Stimulated activated naive CD8-positive, alpha-beta T cell treated with anti-CD3 and anti-CD28 coated beads, Interleukin-15, Interleukin-2, amounts not matched to agents 100 ng/mL and 50 ng/mL, for 24 hours (primary cell): Measurements from ENCODE around the gene ARRDC5.
"Not testable (repeated sequence)": the region's sequence is repeated elsewhere in the genome, so short reads cannot be mapped to it uniquely, and the experiment has no call there.

Experiments used
- H3K27ac Mint-ChIP-seq: one replicate; pipeline ENCODE4 v1.8.0; 2021; ENCODE audit warnings: mild to moderate bottlenecking, mixed read lengths
- H3K27me3 Mint-ChIP-seq: one replicate; pipeline ENCODE4 v1.8.0; 2021; ENCODE audit warnings: mixed read lengths
- H3K36me3 Mint-ChIP-seq: one replicate; pipeline ENCODE4 v1.8.0; 2021; ENCODE audit warnings: low read depth, mixed read lengths
- H3K4me1 Mint-ChIP-seq: one replicate; pipeline ENCODE4 v1.8.0; 2021; ENCODE audit warnings: low read depth, mixed read lengths
- H3K4me3 Mint-ChIP-seq: one replicate; pipeline ENCODE4 v1.8.0; 2021; ENCODE audit warnings: mild to moderate bottlenecking, mixed read lengths
- H3K9me3 Mint-ChIP-seq: one replicate; pipeline ENCODE4 v1.8.0; 2021; ENCODE audit warnings: mixed read lengths

ARRDC5 gene

GRCh38 chr19:4896372-4896771 is 6.3 kb downstream of the ARRDC5 start:
- H3K36me3 Mint-ChIP-seq = no peaks in the 10 kb centered on the region
- no peaks in the 10 kb centered on the region for H3K27me3 Mint-ChIP-seq
- H3K27ac Mint-ChIP-seq = peak overlapping the region; percentile 49
- H3K9me3 Mint-ChIP-seq = no peaks in the 10 kb centered on the region
- H3K4me3 Mint-ChIP-seq = no peak overlapping the region
- H3K4me1 Mint-ChIP-seq = peaks cover 8% of the 10 kb centered on the region

GRCh38 chr19:4892962-4893361 is 9.7 kb downstream of the ARRDC5 start:
- not testable (repeated sequence) for H3K27ac Mint-ChIP-seq, H3K27me3 Mint-ChIP-seq, H3K4me1 Mint-ChIP-seq, H3K4me3 Mint-ChIP-seq, H3K36me3 Mint-ChIP-seq, H3K9me3 Mint-ChIP-seq

GRCh38 chr19:4891066-4891465 is 11.6 kb downstream of the ARRDC5 start:
- no peaks in the 10 kb centered on the region for H3K9me3 Mint-ChIP-seq
- no peak overlapping the region for H3K27ac Mint-ChIP-seq
- H3K4me1 Mint-ChIP-seq = peaks cover 4% of the 10 kb centered on the region
- no peaks in the 10 kb centered on the region for H3K36me3 Mint-ChIP-seq
- no peaks in the 10 kb centered on the region for H3K27me3 Mint-ChIP-seq
- H3K4me3 Mint-ChIP-seq = no peak overlapping the region

DNA sequence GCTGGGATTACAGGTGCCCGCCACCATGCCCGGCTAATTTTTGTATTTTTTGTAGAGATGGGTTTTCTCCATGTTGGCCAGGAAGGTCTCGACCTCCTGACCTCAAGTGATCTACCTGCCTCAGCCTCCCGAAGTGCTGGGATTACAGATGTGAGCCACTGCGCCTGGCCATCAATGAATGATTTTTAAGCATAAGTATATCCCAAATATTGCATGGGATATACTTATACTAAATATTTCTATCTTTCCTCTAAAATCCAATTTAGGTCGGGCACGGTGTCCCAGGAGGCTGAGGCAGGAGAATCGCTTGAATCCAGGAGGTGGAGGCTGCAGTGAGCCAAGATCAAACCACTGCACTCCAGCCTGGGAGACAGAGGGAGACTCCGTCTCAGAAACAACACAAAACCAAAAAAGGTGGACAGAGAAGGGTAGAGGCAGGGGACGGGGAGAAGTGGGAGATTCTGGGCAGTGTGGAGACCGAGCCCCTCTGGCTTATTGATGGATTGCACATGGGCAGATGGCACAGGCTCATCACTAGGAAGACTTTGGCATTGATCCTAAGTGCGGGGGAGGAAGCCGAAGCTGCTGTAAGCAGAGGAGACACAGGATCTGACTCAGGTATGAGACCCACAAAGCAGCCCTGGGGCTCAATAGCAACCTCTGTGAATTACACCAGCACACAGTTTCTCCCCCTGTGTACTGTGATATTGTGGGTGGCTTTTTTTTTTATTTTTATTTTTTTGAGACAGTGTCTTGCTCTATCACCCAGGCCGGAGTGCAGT is 13.5 kb downstream of the ARRDC5 start:
- H3K27me3 Mint-ChIP-seq = no peaks in the 10 kb centered on the region
- H3K36me3 Mint-ChIP-seq = no peaks in the 10 kb centered on the region
- H3K4me3 Mint-ChIP-seq = no peak overlapping the region
- H3K27ac Mint-ChIP-seq = no peak overlapping the region
- H3K9me3 Mint-ChIP-seq = no peaks in the 10 kb centered on the region
- no peaks in the 10 kb centered on the region for H3K4me1 Mint-ChIP-seq

DNA sequence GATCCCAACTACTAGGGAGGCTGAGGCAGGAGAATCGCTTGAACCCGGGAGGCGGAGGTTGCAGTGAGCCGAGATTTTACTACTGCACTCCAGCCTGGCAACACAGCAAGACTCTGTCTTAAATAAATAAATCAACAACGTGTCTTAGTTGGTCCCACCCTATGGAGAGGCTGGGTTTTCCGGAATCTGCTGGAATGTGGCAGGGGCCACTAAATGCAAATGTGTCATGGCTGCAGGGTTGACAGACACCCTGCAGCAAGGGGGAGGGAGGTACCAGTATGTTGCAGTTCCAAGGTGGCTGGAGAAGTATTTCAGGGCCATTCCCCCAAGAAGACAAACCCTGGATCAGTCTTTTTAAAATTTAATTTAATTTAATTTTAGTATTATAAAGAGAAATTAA is 14.9 kb downstream of the ARRDC5 start:
- H3K36me3 Mint-ChIP-seq, H3K4me1 Mint-ChIP-seq, H3K27ac Mint-ChIP-seq, H3K4me3 Mint-ChIP-seq, H3K27me3 Mint-ChIP-seq, H3K9me3 Mint-ChIP-seq: not testable (repeated sequence)

GRCh38 chr19:4884993-4885392 is 17.7 kb downstream of the ARRDC5 start:
- H3K27me3 Mint-ChIP-seq, H3K27ac Mint-ChIP-seq, H3K4me1 Mint-ChIP-seq, H3K4me3 Mint-ChIP-seq, H3K9me3 Mint-ChIP-seq, H3K36me3 Mint-ChIP-seq: not testable (repeated sequence)

DNA sequence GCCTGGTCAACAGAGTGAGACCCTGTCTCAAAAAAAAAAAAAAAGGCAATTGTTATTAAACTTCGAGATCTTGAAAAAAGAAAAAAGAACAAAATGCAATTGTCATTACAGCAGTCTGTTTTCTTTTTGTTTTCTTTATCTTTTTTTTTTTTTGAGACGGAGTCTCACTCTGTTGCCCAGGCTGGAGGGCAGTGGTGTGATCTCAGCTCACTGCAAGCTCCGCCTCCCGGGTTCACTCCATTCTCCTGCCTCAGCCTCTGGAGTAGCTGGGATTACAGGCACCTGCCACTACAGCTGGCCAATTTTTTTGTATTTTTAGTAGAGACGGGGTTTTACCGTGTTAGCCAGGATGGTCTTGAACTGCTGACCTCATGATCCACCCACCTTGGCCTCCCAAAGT is 19.8 kb downstream of the ARRDC5 start:
- peaks cover 12% of the 10 kb centered on the region for H3K4me1 Mint-ChIP-seq

GRCh38 chr19:4879041-4879440 is 23.7 kb downstream of the ARRDC5 start:
- Mint-ChIP-seq H3K4me1 (peaks cover 12% of the 10 kb centered on the region), H3K27ac (peak overlapping the region; percentile 31), H3K4me3 (no peak overlapping the region), H3K36me3 (no peaks in the 10 kb centered on the region), H3K27me3 (no peaks in the 10 kb centered on the region), H3K9me3 (no peaks in the 10 kb centered on the region)

More for the DNA sequence above, 19.8 kb downstream of the ARRDC5 start:
- not testable (repeated sequence) for H3K27me3 Mint-ChIP-seq, H3K27ac Mint-ChIP-seq, H3K36me3 Mint-ChIP-seq, H3K9me3 Mint-ChIP-seq, H3K4me3 Mint-ChIP-seq

GRCh38 chr19:4878491-4878968 is 24.2 kb downstream of the ARRDC5 start:
- Mint-ChIP-seq H3K36me3 (no peaks in the 10 kb centered on the region), H3K27ac (peak overlapping the region; percentile 31), H3K27me3 (no peaks in the 10 kb centered on the region), H3K4me1 (peaks cover 12% of the 10 kb centered on the region), H3K4me3 (peak overlapping the region; percentile 17), H3K9me3 (no peaks in the 10 kb centered on the region)

DNA sequence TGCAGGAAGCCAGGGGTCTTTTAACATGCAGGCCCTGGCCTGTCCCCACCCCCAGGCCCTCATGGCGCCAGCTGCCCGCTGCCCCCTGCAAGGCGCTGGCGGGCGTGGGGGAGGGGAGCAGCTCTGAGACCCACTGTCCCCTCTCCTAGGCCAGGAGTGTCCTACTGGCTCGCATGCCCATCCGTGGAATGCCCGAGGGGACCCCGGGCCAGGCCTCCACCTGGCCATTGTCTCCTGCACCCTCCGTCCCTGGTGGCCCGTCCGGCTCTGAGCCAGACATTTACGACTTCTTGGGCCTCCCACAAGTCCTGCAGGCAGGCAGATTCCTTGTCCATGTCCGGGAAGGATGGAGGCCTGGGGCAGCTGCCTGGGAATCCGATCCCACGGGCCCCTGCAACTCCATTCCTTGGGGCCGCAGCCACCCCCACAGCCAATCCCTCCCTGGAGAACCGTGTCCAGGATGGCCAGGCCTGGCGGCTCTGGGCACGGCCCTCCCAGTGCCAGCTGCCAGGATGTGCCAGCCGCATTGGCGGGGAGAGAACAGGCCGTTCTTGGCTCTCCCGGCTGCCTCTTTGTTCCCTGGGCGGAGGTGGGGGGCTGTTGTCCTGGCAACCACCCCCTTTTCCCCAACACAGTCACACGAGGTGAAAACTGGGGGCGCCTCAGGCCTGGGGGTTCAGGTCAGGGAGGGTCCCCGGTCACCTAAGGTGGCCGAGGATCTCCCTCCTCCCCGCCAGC is 24.8 kb downstream of the ARRDC5 start:
- H3K4me1 Mint-ChIP-seq = peaks cover 12% of the 10 kb centered on the region
- no peaks in the 10 kb centered on the region for H3K36me3 Mint-ChIP-seq
- H3K9me3 Mint-ChIP-seq = no peaks in the 10 kb centered on the region
- H3K4me3 Mint-ChIP-seq = no peak overlapping the region
- H3K27me3 Mint-ChIP-seq = no peaks in the 10 kb centered on the region
- H3K27ac Mint-ChIP-seq = no peak overlapping the region

- H3K27ac Mint-ChIP-seq = no peak overlapping the region
- peaks cover 18% of the 10 kb centered on the region for H3K4me1 Mint-ChIP-seq
Measured at GRCh38 chr19:4873930-4874329, 28.8 kb downstream of the ARRDC5 start.

GRCh38 chr19:4871711-4872110 is 31.0 kb downstream of the ARRDC5 start:
- Mint-ChIP-seq H3K4me1 (peaks cover 22% of the 10 kb centered on the region), H3K27me3 (no peaks in the 10 kb centered on the region), H3K4me3 (no peak overlapping the region), H3K36me3 (no peaks in the 10 kb centered on the region), H3K9me3 (no peaks in the 10 kb centered on the region), H3K27ac (no peak overlapping the region)

More at GRCh38 chr19:4873930-4874329, 28.8 kb downstream of the ARRDC5 start:
- Mint-ChIP-seq H3K27me3 (no peaks in the 10 kb centered on the region), H3K4me3 (no peak overlapping the region), H3K36me3 (no peaks in the 10 kb centered on the region), H3K9me3 (no peaks in the 10 kb centered on the region)

DNA sequence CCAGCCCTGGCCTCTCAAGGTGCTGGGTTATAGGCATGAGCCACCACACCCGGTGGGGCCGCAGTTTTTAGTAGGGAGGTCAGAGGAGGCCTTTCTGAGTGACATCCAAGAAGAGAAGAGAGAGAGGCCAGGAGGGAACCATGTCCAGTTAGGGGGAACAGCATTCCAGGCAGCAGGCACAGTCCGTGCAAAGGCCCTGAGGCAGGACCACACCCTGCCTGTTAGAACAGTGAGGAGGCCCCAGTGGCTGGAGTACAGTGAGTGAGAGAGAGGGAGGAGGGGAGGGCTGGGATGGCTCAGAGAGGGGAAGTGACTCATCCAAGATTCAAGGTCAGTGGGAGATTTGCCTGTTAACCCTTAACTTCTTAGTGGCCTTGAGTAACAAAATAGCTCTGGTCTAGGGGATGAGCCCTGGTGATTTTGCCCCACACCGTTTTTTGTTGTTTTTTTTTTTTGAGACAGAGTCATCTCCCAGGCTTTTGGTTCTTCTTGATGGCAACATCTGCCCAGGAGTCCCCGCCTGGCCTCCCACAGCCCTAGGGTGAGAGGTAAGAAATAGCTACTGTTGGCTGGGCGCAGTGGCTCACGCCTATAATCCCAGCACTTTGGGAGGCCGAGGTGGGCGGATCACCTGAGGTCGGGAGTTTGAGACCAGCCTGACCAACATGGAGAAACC is 32.5 kb downstream of the ARRDC5 start:
- H3K36me3 Mint-ChIP-seq = no peaks in the 10 kb centered on the region
- H3K4me3 Mint-ChIP-seq = no peak overlapping the region
- peaks cover 27% of the 10 kb centered on the region for H3K4me1 Mint-ChIP-seq
- H3K27me3 Mint-ChIP-seq = no peaks in the 10 kb centered on the region
- H3K27ac Mint-ChIP-seq = peak overlapping the region; percentile 52
- no peaks in the 10 kb centered on the region for H3K9me3 Mint-ChIP-seq

DNA sequence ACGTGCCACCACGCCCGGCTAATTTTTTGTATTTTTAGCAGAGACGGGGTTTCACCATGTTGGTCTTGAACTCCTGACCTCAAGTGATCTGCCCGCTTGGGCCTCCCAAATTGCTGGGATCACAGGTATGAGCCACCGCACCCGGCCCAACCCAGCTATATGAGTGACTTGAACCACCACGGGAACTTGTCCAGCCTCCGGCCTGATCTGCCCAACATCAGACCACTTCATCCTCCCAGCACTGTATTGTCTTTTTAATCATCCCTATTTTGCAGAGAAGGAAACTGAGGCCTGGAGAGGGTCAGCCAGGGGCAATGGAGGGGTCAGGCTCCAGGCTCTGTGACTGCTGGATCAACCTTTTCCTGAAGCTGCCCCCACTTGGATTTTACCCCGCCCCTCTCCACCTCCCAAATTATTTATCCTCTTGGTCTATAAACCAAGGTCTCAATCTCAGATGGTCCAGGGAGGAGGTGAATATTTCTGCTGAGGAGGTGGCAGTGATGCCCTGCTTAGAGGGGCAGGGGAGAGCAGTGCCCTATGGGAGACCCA is 34.3 kb downstream of the ARRDC5 start:
- H3K27me3 Mint-ChIP-seq = no peaks in the 10 kb centered on the region
- peak overlapping the region; percentile 78 for H3K4me3 Mint-ChIP-seq
- H3K4me1 Mint-ChIP-seq = peaks cover 27% of the 10 kb centered on the region
- no peaks in the 10 kb centered on the region for H3K36me3 Mint-ChIP-seq
- no peaks in the 10 kb centered on the region for H3K9me3 Mint-ChIP-seq
- H3K27ac Mint-ChIP-seq = peak overlapping the region; percentile 52
